BLaER1 (cell line): Measurements from ENCODE around the gene WWOX.

Experiments
- H3K27ac ChIP-seq: shearing (Covaris generic); formaldehyde crosslinking; 2 replicates; pipeline ENCODE4 v1.8.1; 2022
- H3K27me3 ChIP-seq: shearing (Covaris generic); formaldehyde crosslinking; 2 replicates; pipeline ENCODE4 v1.8.1; 2022
- H3K36me3 ChIP-seq: shearing (Covaris generic); formaldehyde crosslinking; 2 replicates; pipeline ENCODE4 v1.8.1; 2022
- H3K4me1 ChIP-seq: shearing (Covaris generic); formaldehyde crosslinking; 2 replicates; pipeline ENCODE4 v1.8.1; 2022
- H3K4me2 ChIP-seq: shearing (Covaris generic); formaldehyde crosslinking; 2 replicates; pipeline ENCODE4 v1.8.1; 2022
- H3K4me3 ChIP-seq: shearing (Covaris generic); formaldehyde crosslinking; 2 replicates; pipeline ENCODE4 v1.8.1; 2022
- H3K9ac ChIP-seq: shearing (Covaris generic); formaldehyde crosslinking; 2 replicates; pipeline ENCODE4 v1.8.1; 2022
- H3K9me3 ChIP-seq: shearing (Covaris generic); formaldehyde crosslinking; 2 replicates; pipeline ENCODE4 v1.8.1; 2022
- H4K20me1 ChIP-seq: shearing (Covaris generic); formaldehyde crosslinking; 2 replicates; pipeline ENCODE4 v1.8.1; 2022
- Cebpa-rat ChIP-seq: shearing (Covaris generic); IDR thresholded peaks from 2 replicates; pipeline ENCODE4 v1.8.1; 2022

The WWOX gene

DNA sequence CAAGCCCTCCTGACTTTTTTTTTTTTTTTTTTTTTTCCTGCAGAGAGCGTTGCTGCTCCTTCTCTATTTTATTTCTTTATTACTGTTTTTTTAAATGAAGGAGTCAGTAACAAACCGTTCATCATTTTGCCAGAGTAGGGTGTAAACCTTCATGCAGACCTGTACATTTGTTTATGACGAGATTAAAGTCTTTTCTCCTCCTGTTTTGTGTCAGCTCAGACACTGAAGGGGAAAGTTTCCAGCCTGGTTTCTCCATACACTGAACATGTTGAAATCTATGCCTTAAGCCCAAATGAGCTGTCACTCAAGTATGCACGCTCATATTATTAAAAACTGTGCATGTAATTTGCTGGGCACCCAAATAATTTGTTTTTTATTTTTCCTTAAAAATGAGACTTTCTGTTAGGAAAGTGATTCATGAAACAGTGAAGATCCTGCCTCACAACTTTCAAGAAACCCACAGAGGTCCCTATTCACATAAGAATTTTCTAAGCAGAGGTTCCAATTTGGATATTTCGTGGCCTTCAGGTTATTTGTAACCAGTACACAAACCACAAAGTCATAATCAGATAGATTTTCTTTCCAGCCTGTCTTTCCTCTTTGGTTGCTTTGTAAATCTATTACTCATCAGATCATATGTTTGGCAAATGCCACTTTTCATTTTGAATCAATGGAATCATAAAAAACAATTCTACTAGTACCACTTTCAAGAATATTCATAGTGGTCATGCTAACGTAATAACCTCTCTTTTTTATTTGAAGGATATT lies 800.8 kb downstream of the WWOX start:
- Histone ChIP-seq H3K4me3 (no peak overlapping the region), H3K36me3 (no peaks in the 10 kb centered on the region), H4K20me1 (no peaks in the 10 kb centered on the region), H3K9me3 (no peaks in the 10 kb centered on the region), H3K27me3 (no peaks in the 10 kb centered on the region), H3K4me2 (no peak overlapping the region), H3K4me1 (no peaks in the 10 kb centered on the region), H3K9ac (no peak overlapping the region), H3K27ac (no peak overlapping the region)
- TF ChIP-seq Cebpa-rat, result no peak

- no peak for TF ChIP-seq Cebpa-rat
- H3K9ac ChIP-seq, result no peak overlapping the region
Measured at GRCh38 chr16:78900966-78901365, 801.5 kb downstream of the WWOX start.

GRCh38 chr16:78902321-78902720 lies 802.9 kb downstream of the WWOX start:
- Histone ChIP-seq H3K4me3 (no peak overlapping the region), H3K4me2 (no peak overlapping the region), H3K36me3 (no peaks in the 10 kb centered on the region), H3K9ac (no peak overlapping the region), H3K4me1 (no peaks in the 10 kb centered on the region), H3K27ac (no peak overlapping the region), H3K27me3 (no peaks in the 10 kb centered on the region), H3K9me3 (no peaks in the 10 kb centered on the region), H4K20me1 (no peaks in the 10 kb centered on the region)
- TF ChIP-seq Cebpa-rat, result no peak

More at GRCh38 chr16:78900966-78901365, 801.5 kb downstream of the WWOX start:
- Histone ChIP-seq H3K4me2 (no peak overlapping the region), H3K27ac (no peak overlapping the region), H4K20me1 (no peaks in the 10 kb centered on the region), H3K27me3 (no peaks in the 10 kb centered on the region), H3K4me1 (no peaks in the 10 kb centered on the region), H3K4me3 (no peak overlapping the region), H3K9me3 (no peaks in the 10 kb centered on the region), H3K36me3 (no peaks in the 10 kb centered on the region)

GRCh38 chr16:78903237-78903636 lies 803.8 kb downstream of the WWOX start:
- Histone ChIP-seq H3K9ac (no peak overlapping the region), H3K4me1 (no peaks in the 10 kb centered on the region), H3K4me2 (no peak overlapping the region), H3K27me3 (no peaks in the 10 kb centered on the region), H4K20me1 (no peaks in the 10 kb centered on the region), H3K9me3 (no peaks in the 10 kb centered on the region), H3K4me3 (no peak overlapping the region), H3K36me3 (no peaks in the 10 kb centered on the region), H3K27ac (no peak overlapping the region)
- TF ChIP-seq Cebpa-rat, result no peak

DNA sequence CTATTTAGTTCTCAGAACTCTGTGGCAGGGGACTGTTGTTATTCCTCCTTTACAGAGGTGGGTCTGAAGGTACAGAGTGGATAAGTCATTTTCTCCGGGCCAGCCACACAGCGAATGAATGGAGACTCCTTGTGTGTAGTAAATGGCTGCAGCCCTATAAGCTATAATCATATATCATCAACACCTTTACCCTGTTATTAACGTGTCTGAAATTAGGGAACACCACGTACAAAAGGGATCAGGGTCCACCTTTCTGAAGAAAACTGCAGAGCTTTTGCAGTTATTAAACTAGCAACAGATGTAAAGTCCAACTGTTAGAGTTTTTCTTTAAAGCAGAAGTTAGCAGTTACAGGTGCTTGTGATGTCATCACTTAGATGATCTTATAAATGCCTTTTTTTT lies 804.4 kb downstream of the WWOX start:
- no peaks in the 10 kb centered on the region for H3K4me1 ChIP-seq
- H3K4me3 ChIP-seq, result no peak overlapping the region
- H3K27ac ChIP-seq, result no peak overlapping the region
- H4K20me1 ChIP-seq, result no peaks in the 10 kb centered on the region
- H3K9ac ChIP-seq, result no peak overlapping the region
- no peaks in the 10 kb centered on the region for H3K27me3 ChIP-seq
- H3K9me3 ChIP-seq, result no peaks in the 10 kb centered on the region
- H3K4me2 ChIP-seq, result no peak overlapping the region
- H3K36me3 ChIP-seq, result no peaks in the 10 kb centered on the region
- no peak for TF ChIP-seq Cebpa-rat

- Histone ChIP-seq H3K27me3 (no peaks in the 10 kb centered on the region), H4K20me1 (no peaks in the 10 kb centered on the region), H3K9ac (no peak overlapping the region), H3K4me2 (no peak overlapping the region), H3K4me3 (no peak overlapping the region), H3K9me3 (peaks cover 10% of the 10 kb centered on the region; the same call in 1 of the 2 replicates), H3K36me3 (no peaks in the 10 kb centered on the region), H3K27ac (no peak overlapping the region), H3K4me1 (no peaks in the 10 kb centered on the region)
- no peak for TF ChIP-seq Cebpa-rat
Measured at GRCh38 chr16:78906135-78906534, 806.7 kb downstream of the WWOX start.

- no peak for TF ChIP-seq Cebpa-rat
- Histone ChIP-seq H3K27me3 (no peaks in the 10 kb centered on the region), H3K4me1 (no peaks in the 10 kb centered on the region)
Measured at GRCh38 chr16:78909226-78909625, 809.8 kb downstream of the WWOX start.

DNA sequence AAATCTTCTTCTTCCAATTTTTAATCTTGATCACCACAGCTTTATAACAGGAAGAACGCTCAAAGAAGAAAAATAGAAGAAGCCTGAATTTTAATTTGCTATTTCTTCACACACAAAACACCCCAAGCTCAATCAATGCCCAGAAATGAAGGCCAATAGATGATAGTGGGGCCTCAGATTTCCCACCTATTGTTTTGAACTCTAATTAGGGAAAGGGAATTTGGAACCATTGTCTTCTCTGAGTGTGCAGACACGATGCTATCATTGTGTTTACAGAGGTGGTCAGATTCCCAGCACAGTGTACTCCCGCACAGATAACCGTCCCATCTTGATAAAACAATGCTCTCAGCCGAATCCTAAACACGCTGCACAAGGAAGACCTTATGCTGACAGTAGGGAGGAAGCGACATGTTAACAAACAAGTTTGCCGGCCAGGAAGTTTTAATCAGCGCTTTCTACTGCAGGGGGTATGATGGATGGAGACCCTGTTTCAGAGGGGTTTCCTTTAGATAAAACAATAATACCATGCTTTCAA lies 816.4 kb downstream of the WWOX start:
- Histone ChIP-seq H3K9me3 (peaks cover 10% of the 10 kb centered on the region), H3K4me1 (no peaks in the 10 kb centered on the region), H3K27me3 (no peaks in the 10 kb centered on the region), H3K9ac (no peak overlapping the region), H3K36me3 (no peaks in the 10 kb centered on the region), H4K20me1 (no peaks in the 10 kb centered on the region), H3K4me3 (no peak overlapping the region), H3K27ac (no peak overlapping the region), H3K4me2 (no peak overlapping the region)
- TF ChIP-seq Cebpa-rat, result no peak

More at GRCh38 chr16:78909226-78909625, 809.8 kb downstream of the WWOX start:
- Histone ChIP-seq H3K4me3 (no peak overlapping the region), H3K9ac (no peak overlapping the region), H4K20me1 (no peaks in the 10 kb centered on the region), H3K27ac (no peak overlapping the region), H3K9me3 (peaks cover 10% of the 10 kb centered on the region; the same call in 1 of the 2 replicates), H3K36me3 (no peaks in the 10 kb centered on the region), H3K4me2 (no peak overlapping the region)

DNA sequence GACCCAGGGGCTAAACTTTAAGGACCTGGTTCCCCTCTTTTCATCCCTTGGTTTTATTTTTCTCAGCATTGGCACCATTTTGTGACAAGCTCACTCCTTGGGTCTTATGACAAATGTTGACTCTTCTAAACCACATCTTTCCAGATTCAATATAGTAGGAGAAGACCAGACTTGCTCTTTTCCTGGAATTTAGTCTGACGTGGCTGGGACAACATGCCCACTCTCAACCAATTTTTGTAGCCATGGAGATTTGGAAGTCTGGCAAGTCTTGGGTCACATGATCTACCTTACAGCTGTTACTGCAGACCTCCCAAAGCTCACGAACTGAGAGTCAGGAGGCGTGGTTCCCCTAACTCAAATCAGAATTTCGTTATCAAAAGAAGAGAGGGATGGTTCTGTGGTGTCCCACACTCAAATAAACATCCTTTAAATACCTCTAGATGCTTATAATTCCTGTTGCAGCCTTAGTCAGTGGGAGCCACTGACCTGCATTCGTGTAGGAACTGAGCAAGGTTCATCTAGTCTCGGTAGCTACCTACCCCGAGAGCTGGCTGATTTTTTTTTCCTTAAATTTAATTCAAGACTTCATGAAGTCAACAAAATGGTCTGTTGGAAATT lies 817.6 kb downstream of the WWOX start:
- no peak for TF ChIP-seq Cebpa-rat
- Histone ChIP-seq H4K20me1 (no peaks in the 10 kb centered on the region), H3K4me3 (no peak overlapping the region), H3K4me1 (no peaks in the 10 kb centered on the region), H3K9me3 (peaks cover 21% of the 10 kb centered on the region), H3K27ac (no peak overlapping the region), H3K36me3 (no peaks in the 10 kb centered on the region), H3K27me3 (no peaks in the 10 kb centered on the region), H3K4me2 (no peak overlapping the region), H3K9ac (no peak overlapping the region)

GRCh38 chr16:78918805-78919305 lies 819.4 kb downstream of the WWOX start:
- no peak overlapping the region for H3K4me2 ChIP-seq
- no peak overlapping the region for H3K9ac ChIP-seq
- H3K27me3 ChIP-seq, result no peaks in the 10 kb centered on the region
- peaks cover 33% of the 10 kb centered on the region for H3K9me3 ChIP-seq
- no peaks in the 10 kb centered on the region for H3K36me3 ChIP-seq
- H3K4me1 ChIP-seq, result no peaks in the 10 kb centered on the region
- H3K27ac ChIP-seq, result no peak overlapping the region
- no peak for TF ChIP-seq Cebpa-rat
- no peaks in the 10 kb centered on the region for H4K20me1 ChIP-seq
- H3K4me3 ChIP-seq, result no peak overlapping the region
